Measurements from ENCODE around the gene ARL3.
"Not testable (repeated sequence)": the region's sequence is repeated elsewhere in the genome, so short reads cannot be mapped to it uniquely, and the experiment has no call there.

DNA sequence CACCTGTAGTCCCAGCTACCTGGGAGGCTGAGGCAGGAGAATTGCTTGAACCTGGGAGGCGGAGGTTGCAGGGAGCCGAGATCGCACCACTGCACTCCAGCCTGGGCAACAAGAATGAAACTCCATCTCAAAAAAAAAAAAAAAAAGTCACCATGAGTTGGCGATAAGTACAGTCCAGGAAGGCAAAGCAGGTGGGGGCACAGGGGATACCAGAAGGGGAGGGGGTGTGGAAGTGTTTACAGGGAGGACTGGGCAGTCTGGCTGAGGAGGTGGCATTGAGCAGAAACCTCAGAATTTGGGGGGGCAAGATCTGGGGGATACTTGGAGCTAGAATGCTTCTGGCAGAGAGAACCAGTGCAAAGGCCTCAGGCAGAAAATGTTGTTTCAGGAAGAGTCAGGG, 46.8 kb downstream of the ARL3 start:
- not testable (repeated sequence) for TF ChIP-seq POLR2A (IDR thresholded peaks at IDR 0.05; ENCODE audit: extremely low read depth, insufficient read length)
- TF ChIP-seq, protein P1, sequence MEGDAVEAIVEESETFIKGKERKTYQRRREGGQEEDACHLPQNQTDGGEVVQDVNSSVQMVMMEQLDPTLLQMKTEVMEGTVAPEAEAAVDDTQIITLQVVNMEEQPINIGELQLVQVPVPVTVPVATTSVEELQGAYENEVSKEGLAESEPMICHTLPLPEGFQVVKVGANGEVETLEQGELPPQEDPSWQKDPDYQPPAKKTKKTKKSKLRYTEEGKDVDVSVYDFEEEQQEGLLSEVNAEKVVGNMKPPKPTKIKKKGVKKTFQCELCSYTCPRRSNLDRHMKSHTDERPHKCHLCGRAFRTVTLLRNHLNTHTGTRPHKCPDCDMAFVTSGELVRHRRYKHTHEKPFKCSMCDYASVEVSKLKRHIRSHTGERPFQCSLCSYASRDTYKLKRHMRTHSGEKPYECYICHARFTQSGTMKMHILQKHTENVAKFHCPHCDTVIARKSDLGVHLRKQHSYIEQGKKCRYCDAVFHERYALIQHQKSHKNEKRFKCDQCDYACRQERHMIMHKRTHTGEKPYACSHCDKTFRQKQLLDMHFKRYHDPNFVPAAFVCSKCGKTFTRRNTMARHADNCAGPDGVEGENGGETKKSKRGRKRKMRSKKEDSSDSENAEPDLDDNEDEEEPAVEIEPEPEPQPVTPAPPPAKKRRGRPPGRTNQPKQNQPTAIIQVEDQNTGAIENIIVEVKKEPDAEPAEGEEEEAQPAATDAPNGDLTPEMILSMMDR (IDR thresholded peaks at IDR 0.05; ENCODE audit: low read depth, low read length), result not testable (repeated sequence)

All from NB4 (cell line).